Caco-2 (cell line): ENCODE results near the gene ZNF77. TPM values are rescaled to one million over a fixed set of nuclear protein-coding genes. Genes with fewer than 3 reads are reported as not detected.

Source experiments
- BruUV-seq: library from RNA; stranded (reverse); fragments of 400-500 nt; replicated peaks from 2 replicates; lab custom pipeline; 2021; lab: Mats Ljungman, UMichigan
- CTCF ChIA-PET: fragments of 300-600 bp; sonication (Branson Sonifier 250); formaldehyde crosslinking; loops from one replicate; lab custom pipeline; 2022; ENCODE audit warnings: antibody characterized with exemption; lab: Charles Lee
- POLR2A ChIA-PET: fragments of 300-600 bp; sonication (Branson Sonifier 250); formaldehyde crosslinking; loops from one replicate; lab custom pipeline; 2022; ENCODE audit warnings: antibody characterized with exemption; lab: Charles Lee
- DNase-seq, 2 experiments: peaks; one replicate each; pipeline versions ENCODE4 v3.0.0 to v3.0.0-alpha.2; 2020 to 2022
- H3K27me3 ChIP-seq: replicated peaks from 2 replicates; pipeline ENCODE4 v1.6.0; 2011; ENCODE audit warnings: low read length; ENCODE audit not compliant: control insufficient read depth, insufficient read depth
- H3K36me3 ChIP-seq: 2 replicates; pipeline ENCODE4 v1.5.1; 2011; ENCODE audit warnings: low read length; ENCODE audit not compliant: control insufficient read depth, insufficient read depth
- H3K4me1 ChIP-seq: fragments of 250-450 bp; sonication (Bioruptor Pico); 2 replicates; pipeline ENCODE4 v1.5.1; 2020; ENCODE audit warnings: mild to moderate bottlenecking
- H3K4me3 ChIP-seq: 2 replicates; pipeline ENCODE4 v1.5.1; 2011; ENCODE audit warnings: low read depth, mild to moderate bottlenecking, control low read depth, low read length
- H3K9me3 ChIP-seq: fragments of 250-450 bp; sonication (Bioruptor Pico); 2 replicates; pipeline ENCODE4 v1.5.1; 2020; ENCODE audit warnings: mild to moderate bottlenecking, moderate library complexity
- H3K27ac Mint-ChIP-seq: one replicate; pipeline ENCODE4 v1.8.0; 2022; ENCODE audit warnings: mixed read lengths; ENCODE audit not compliant: unreplicated experiment
- H3K27me3 Mint-ChIP-seq: one replicate; pipeline ENCODE4 v1.8.0; 2022; ENCODE audit warnings: mixed read lengths; ENCODE audit not compliant: insufficient read depth, unreplicated experiment
- H3K36me3 Mint-ChIP-seq: one replicate; pipeline ENCODE4 v1.8.0; 2022; ENCODE audit warnings: mild to moderate bottlenecking, mixed read lengths; ENCODE audit not compliant: insufficient read depth, unreplicated experiment
- H3K4me1 Mint-ChIP-seq: one replicate; pipeline ENCODE4 v1.8.0; 2022; ENCODE audit warnings: low read depth, mixed read lengths; ENCODE audit not compliant: unreplicated experiment
- H3K4me3 Mint-ChIP-seq: one replicate; pipeline ENCODE4 v1.8.0; 2022; ENCODE audit warnings: mild to moderate bottlenecking, moderate library complexity, mixed read lengths; ENCODE audit not compliant: unreplicated experiment
- H3K9me3 Mint-ChIP-seq: one replicate; pipeline ENCODE4 v1.8.0; 2022; ENCODE audit warnings: mixed read lengths; ENCODE audit not compliant: unreplicated experiment
- intact Hi-C: fragments of 100-400 bp; cut with micrococcal nuclease; formaldehyde crosslinking; loops from one replicate; pipeline ENCODE4 v1.10.0; 2022; ENCODE audit not compliant: unreplicated experiment
- total RNA-seq: library from RNA; stranded (reverse); gene quantifications from 2 replicates; pipeline ENCODE4 v1.2.3, GENCODE V29; 2022
- TF ChIP-seq, protein P1 (sequence below), 2 experiments: fragments of 200-600 bp in 1 of 2; IDR thresholded peaks; 1 replicate in 1 of 2; 2 replicates in 1 of 2; pipeline versions ENCODE4 v1.5.1 to v1.8.0; 2011 to 2022; ENCODE audit warnings: antibody characterized with exemption in 1 of 2, control low read depth in 1 of 2, inconsistent platforms in 1 of 2, low read depth in 1 of 2, low read length in 1 of 2, mild to moderate bottlenecking in 1 of 2, moderate library complexity in 1 of 2; ENCODE audit not compliant: insufficient read depth in 1 of 2, severe bottlenecking in 1 of 2, unreplicated experiment in 1 of 2

ZNF77 gene
- total RNA-seq, 1 experiment from 2014 or later, result 6.3 TPM

DNA sequence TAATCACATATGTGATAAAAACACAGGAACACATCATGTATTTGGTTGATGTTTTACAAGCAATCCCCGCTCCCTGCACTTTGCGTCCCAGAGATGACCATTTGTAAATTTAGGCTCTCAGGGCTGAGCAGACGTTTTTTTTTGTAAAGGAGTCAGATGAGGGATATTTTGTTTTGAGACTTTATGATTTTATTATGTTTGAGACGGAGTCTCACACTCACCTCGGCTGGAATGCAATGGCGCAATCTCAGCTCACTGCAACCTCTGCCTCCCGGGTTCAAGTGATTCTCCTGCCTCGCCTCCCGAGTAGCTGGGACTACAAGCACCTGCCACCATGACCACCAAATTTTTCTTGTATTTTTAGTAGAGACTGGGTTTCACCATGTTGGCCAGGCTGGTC lies 34.0 kb upstream of the ZNF77 start:
- Histone ChIP-seq H3K9me3 (no peaks in the 10 kb centered on the region), H3K36me3 (no peaks in the 10 kb centered on the region), H3K4me1 (peaks cover 16% of the 10 kb centered on the region; the same call in 1 of the 2 replicates), H3K27me3 (no peaks in the 10 kb centered on the region), H3K4me3 (no peak overlapping the region)
- intact Hi-C loops, result no loop called here
- Mint-ChIP-seq H3K36me3 (peaks cover 15% of the 10 kb centered on the region), H3K4me3 (no peak overlapping the region), H3K9me3 (no peaks in the 10 kb centered on the region), H3K27ac (no peak overlapping the region), H3K27me3 (no peaks in the 10 kb centered on the region), H3K4me1 (no peaks in the 10 kb centered on the region)
- no peak for DNase-seq
- CTCF ChIA-PET, result interaction anchor here (0.7 kb wide), 1 partner anchor 61 kb away, joined by 3 read pairs; no protein-coding TSS in a partner anchor
- TF ChIP-seq, protein P1, sequence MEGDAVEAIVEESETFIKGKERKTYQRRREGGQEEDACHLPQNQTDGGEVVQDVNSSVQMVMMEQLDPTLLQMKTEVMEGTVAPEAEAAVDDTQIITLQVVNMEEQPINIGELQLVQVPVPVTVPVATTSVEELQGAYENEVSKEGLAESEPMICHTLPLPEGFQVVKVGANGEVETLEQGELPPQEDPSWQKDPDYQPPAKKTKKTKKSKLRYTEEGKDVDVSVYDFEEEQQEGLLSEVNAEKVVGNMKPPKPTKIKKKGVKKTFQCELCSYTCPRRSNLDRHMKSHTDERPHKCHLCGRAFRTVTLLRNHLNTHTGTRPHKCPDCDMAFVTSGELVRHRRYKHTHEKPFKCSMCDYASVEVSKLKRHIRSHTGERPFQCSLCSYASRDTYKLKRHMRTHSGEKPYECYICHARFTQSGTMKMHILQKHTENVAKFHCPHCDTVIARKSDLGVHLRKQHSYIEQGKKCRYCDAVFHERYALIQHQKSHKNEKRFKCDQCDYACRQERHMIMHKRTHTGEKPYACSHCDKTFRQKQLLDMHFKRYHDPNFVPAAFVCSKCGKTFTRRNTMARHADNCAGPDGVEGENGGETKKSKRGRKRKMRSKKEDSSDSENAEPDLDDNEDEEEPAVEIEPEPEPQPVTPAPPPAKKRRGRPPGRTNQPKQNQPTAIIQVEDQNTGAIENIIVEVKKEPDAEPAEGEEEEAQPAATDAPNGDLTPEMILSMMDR (IDR thresholded peaks at IDR 0.05; ENCODE audit: insufficient read depth in 1 of 2, low read depth in 1 of 2, low read length in 1 of 2, severe bottlenecking in 1 of 2, unreplicated experiment in 1 of 2), result no peak
- POLR2A ChIA-PET, result no interaction called here
- BruUV-seq, result no TSS peak

- Mint-ChIP-seq H3K27me3 (no peaks in the 10 kb centered on the region), H3K4me1 (no peaks in the 10 kb centered on the region), H3K9me3 (no peaks in the 10 kb centered on the region), H3K4me3 (no peak overlapping the region), H3K36me3 (peaks cover 15% of the 10 kb centered on the region), H3K27ac (no peak overlapping the region)
- Histone ChIP-seq H3K36me3 (no peaks in the 10 kb centered on the region), H3K9me3 (no peaks in the 10 kb centered on the region), H3K4me1 (peaks cover 16% of the 10 kb centered on the region; the same call in 1 of the 2 replicates), H3K27me3 (no peaks in the 10 kb centered on the region), H3K4me3 (no peak overlapping the region)
- ChIA-PET POLR2A (interaction anchor here (1.4 kb wide), 1 partner anchor 28 kb away, joined by 13 read pairs; no protein-coding TSS in a partner anchor), CTCF (no interaction called here)
- BruUV-seq, result no TSS peak
- TF ChIP-seq, protein P1 (IDR thresholded peaks at IDR 0.05; ENCODE audit: insufficient read depth in 1 of 2, low read depth in 1 of 2, low read length in 1 of 2, severe bottlenecking in 1 of 2, unreplicated experiment in 1 of 2), result no peak
- intact Hi-C loops, result no loop called here
- no peak for DNase-seq
Observed at GRCh38 chr19:2978166-2978767, 33.5 kb upstream of the ZNF77 start.

GRCh38 chr19:2977746-2978138 lies 33.0 kb upstream of the ZNF77 start:
- Histone ChIP-seq H3K4me3 (peak overlapping the region; percentile 29), H3K4me1 (peaks cover 16% of the 10 kb centered on the region; the same call in 1 of the 2 replicates), H3K9me3 (no peaks in the 10 kb centered on the region), H3K36me3 (no peaks in the 10 kb centered on the region), H3K27me3 (no peaks in the 10 kb centered on the region)
- ChIA-PET CTCF (interaction anchor here (0.9 to 1.0 kb wide), 2 partner anchors 27 to 58 kb away, joined by 3 to 10 read pairs; no protein-coding TSS in a partner anchor), POLR2A (interaction anchor here (1.0 to 1.4 kb wide), 3 partner anchors 27 to 89 kb away, joined by 6 to 13 read pairs (median 10); no protein-coding TSS in a partner anchor)
- no peak for DNase-seq
- intact Hi-C loops, result loop anchor here (1.0 kb wide), 2 partner anchors 24 to 58 kb away; no protein-coding TSS in a partner anchor
- H3K4me3 Mint-ChIP-seq, result peak overlapping the region; percentile 85
- TF ChIP-seq, protein P1 (IDR thresholded peaks at IDR 0.05; ENCODE audit: insufficient read depth in 1 of 2, low read depth in 1 of 2, low read length in 1 of 2, severe bottlenecking in 1 of 2, unreplicated experiment in 1 of 2), result no peak
- BruUV-seq, result no TSS peak
- H3K4me1 Mint-ChIP-seq, result no peaks in the 10 kb centered on the region
- H3K27me3 Mint-ChIP-seq, result no peaks in the 10 kb centered on the region
- peaks cover 15% of the 10 kb centered on the region for H3K36me3 Mint-ChIP-seq
- peak overlapping the region; percentile 72 for H3K27ac Mint-ChIP-seq
- no peaks in the 10 kb centered on the region for H3K9me3 Mint-ChIP-seq
